SK-N-SH (cell line): Measurements from ENCODE around the gene OLAH. TPM values are rescaled to one million over a fixed set of nuclear protein-coding genes. Genes with fewer than 3 reads are reported as not detected.
A peak's percentile ranks its signal among the peaks of the same experiment; 100 is the strongest.

Source experiments
- CTCF ChIA-PET: fragments of 300-600, 350-600 bp; formaldehyde crosslinking; extraction: SDS; loops from one replicate; lab custom pipeline; 2021; lab: Yijun Ruan, JAX
- POLR2A ChIA-PET: fragments of 350-600 bp; sonication (Branson Sonifier 250); formaldehyde crosslinking; extraction: SDS; loops from one replicate; lab custom pipeline; 2020; ENCODE audit warnings: antibody characterized with exemption, inconsistent platforms; lab: Yijun Ruan, JAX
- DNase-seq: peaks from one replicate; pipeline ENCODE4 v3.0.0; 2012
- H2AFZ ChIP-seq: fragments of 200-600 bp; sonication (generic); 2 replicates; pipeline ENCODE4 v1.8.1; 2016; ENCODE audit warnings: antibody characterized with exemption, mild to moderate bottlenecking, low read depth
- H3F3A ChIP-seq: fragments of 200-600 bp; sonication (generic); replicated peaks from 2 replicates; pipeline ENCODE3; 2016; ENCODE audit warnings: antibody characterized with exemption, mild to moderate bottlenecking; ENCODE audit not compliant: insufficient read depth
- H3K27ac ChIP-seq, 2 experiments: fragments of 200-500 bp in 1 of 2; fragments of 200-600 bp in 1 of 2; sonication (Bioruptor generic) in 1 of 2; sonication (generic), shearing (Covaris generic) in 1 of 2; 2 replicates each; pipeline versions ENCODE4 v1.5.1 to v1.6.1; 2014 to 2016; ENCODE audit warnings: low read depth in 2 of 2, inconsistent platforms in 1 of 2, low read length in 1 of 2, mild to moderate bottlenecking in 1 of 2, mixed read lengths in 1 of 2
- H3K27me3 ChIP-seq: fragments of 200-600 bp; sonication (generic), shearing (Covaris generic); 2 replicates; pipeline ENCODE4 v1.6.1; 2016; ENCODE audit warnings: mixed run types; ENCODE audit not compliant: insufficient read depth
- H3K36me3 ChIP-seq, 2 experiments: fragments of 200-500 bp in 1 of 2; fragments of 200-600 bp in 1 of 2; sonication (Bioruptor generic) in 1 of 2; sonication (generic) in 1 of 2; replicated peaks in 1 of 2; 2 replicates each; pipeline versions ENCODE3 to v1.5.1; 2014 to 2016; ENCODE audit warnings: low read length in 1 of 2, mild to moderate bottlenecking in 1 of 2; ENCODE audit not compliant: insufficient read depth in 2 of 2, control insufficient read depth in 1 of 2
- H3K4me1 ChIP-seq, 2 experiments: fragments of 200-500 bp in 1 of 2; fragments of 200-600 bp in 1 of 2; sonication (Bioruptor generic) in 1 of 2; sonication (generic), shearing (Covaris generic) in 1 of 2; 2 replicates each; pipeline versions ENCODE4 v1.5.1 to v1.6.1; 2014 to 2016; ENCODE audit warnings: low read depth in 1 of 2, low read length in 1 of 2, mixed run types in 1 of 2; ENCODE audit not compliant: insufficient read depth in 2 of 2, control insufficient read depth in 1 of 2
- H3K4me2 ChIP-seq: fragments of 200-600 bp; sonication (generic), shearing (Covaris generic); 2 replicates; pipeline ENCODE4 v1.6.1; 2017; ENCODE audit warnings: mixed run types
- H3K4me3 ChIP-seq, 2 experiments: fragments of 200-500 bp in 1 of 2; fragments of 200-600 bp in 1 of 2; sonication (Bioruptor generic) in 1 of 2; sonication (generic), shearing (Covaris generic) in 1 of 2; 2 replicates each; pipeline versions ENCODE4 v1.5.1 to v1.8.1; 2014 to 2016; ENCODE audit warnings: low read depth in 2 of 2, inconsistent platforms in 1 of 2, low read length in 1 of 2, mild to moderate bottlenecking in 1 of 2, mixed read lengths in 1 of 2, moderate library complexity in 1 of 2
- H3K79me2 ChIP-seq: fragments of 200-600 bp; sonication (generic); 2 replicates; pipeline ENCODE4 v1.8.1; 2017; ENCODE audit warnings: mild to moderate bottlenecking; ENCODE audit not compliant: insufficient read depth
- H3K9ac ChIP-seq: fragments of 200-600 bp; sonication (generic); 2 replicates; pipeline ENCODE4 v1.6.1; 2017; ENCODE audit warnings: mixed run types
- H3K9me2 ChIP-seq: fragments of 200-600 bp; sonication (generic); 2 replicates; pipeline ENCODE4 v1.6.1; 2017; ENCODE audit warnings: mixed run types
- H3K9me3 ChIP-seq: fragments of 200-600 bp; sonication (generic); 2 replicates; pipeline ENCODE4 v1.6.1; 2017; ENCODE audit warnings: mixed run types, mild to moderate bottlenecking, moderate library complexity
- H4K20me1 ChIP-seq: fragments of 200-600 bp; sonication (generic); 2 replicates; pipeline ENCODE4 v1.6.1; 2017; ENCODE audit warnings: mild to moderate bottlenecking, mixed run types; ENCODE audit not compliant: insufficient read depth
- ELF1 ChIP-seq: IDR thresholded peaks from 2 replicates; pipeline ENCODE4 v1.4.0; 2012
- EZH2phosphoT487 ChIP-seq: fragments of 200-600 bp; sonication (generic); IDR thresholded peaks from 2 replicates; pipeline ENCODE4 v1.6.1; 2017; ENCODE audit warnings: low read depth, mixed run types, mild to moderate bottlenecking, antibody characterized with exemption, moderate library complexity, borderline replicate concordance
- MXI1 ChIP-seq: IDR thresholded peaks from 2 replicates; pipeline ENCODE4 v1.6.1; 2012; ENCODE audit warnings: mild to moderate bottlenecking, low read depth, low read length, improper control_type of control experiment
- POLR2AphosphoS5 ChIP-seq: IDR thresholded peaks from 2 replicates; pipeline ENCODE4 v1.6.1; 2012; ENCODE audit warnings: low read depth, low read length
- RFX5 ChIP-seq: IDR thresholded peaks from 2 replicates; pipeline ENCODE4 v1.6.1; 2012; ENCODE audit warnings: mild to moderate bottlenecking, improper control_type of control experiment, low read length
- SIN3A ChIP-seq: IDR thresholded peaks from 2 replicates; pipeline ENCODE4 v1.6.1; 2012; ENCODE audit warnings: low read depth, mild to moderate bottlenecking, low read length, moderate library complexity, borderline replicate concordance
- TAF1 ChIP-seq: IDR thresholded peaks from 2 replicates; pipeline ENCODE4 v1.6.1; 2012; ENCODE audit warnings: low read depth, mild to moderate bottlenecking, low read length, moderate library complexity, borderline replicate concordance
- WGBS: methylation state at CpG from one replicate; pipeline ENCODE4 v1.1.6; 2017; ENCODE audit warnings: low lambda C conversion rate; 5-methylcytosine and 5-hydroxymethylcytosine counted together
- polyA plus RNA-seq, 3 experiments: library from polyadenylated mRNA; depleted of rRNA; stranded (reverse); fragments of >200 nt; gene quantifications; 2 replicates each; pipeline ENCODE4 v1.2.3, GENCODE V29; 2012
- TF ChIP-seq, protein P1 (sequence below): IDR thresholded peaks from 2 replicates; pipeline ENCODE4 v1.4.0; 2012; ENCODE audit warnings: low read depth
- TF ChIP-seq, protein P2 (sequence below): fragments of 150-350 bp; IDR thresholded peaks from 2 replicates; pipeline ENCODE4 v1.6.1; 2017; ENCODE audit warnings: antibody characterized with exemption, low read length, low read depth, borderline replicate concordance
- TF ChIP-seq, protein P3 (sequence below): IDR thresholded peaks from 2 replicates; pipeline ENCODE4 v1.6.1; 2012; ENCODE audit warnings: mild to moderate bottlenecking, low read depth, low read length, moderate library complexity
- TF ChIP-seq, protein P4 (sequence below): fragments of 200-600 bp; sonication (generic); IDR thresholded peaks from 2 replicates; pipeline ENCODE4 v1.6.1; 2017; ENCODE audit warnings: antibody characterized with exemption, mild to moderate bottlenecking, moderate library complexity
- TF ChIP-seq, protein P5 (sequence below): fragments of 150-350 bp; IDR thresholded peaks from 2 replicates; pipeline ENCODE4 v1.6.1; 2016; ENCODE audit warnings: mild to moderate bottlenecking, low read depth, low read length

OLAH gene
- polyA plus RNA-seq, 1 of the 3 experiments (the other 2 are of a cell fraction): not detected

DNA sequence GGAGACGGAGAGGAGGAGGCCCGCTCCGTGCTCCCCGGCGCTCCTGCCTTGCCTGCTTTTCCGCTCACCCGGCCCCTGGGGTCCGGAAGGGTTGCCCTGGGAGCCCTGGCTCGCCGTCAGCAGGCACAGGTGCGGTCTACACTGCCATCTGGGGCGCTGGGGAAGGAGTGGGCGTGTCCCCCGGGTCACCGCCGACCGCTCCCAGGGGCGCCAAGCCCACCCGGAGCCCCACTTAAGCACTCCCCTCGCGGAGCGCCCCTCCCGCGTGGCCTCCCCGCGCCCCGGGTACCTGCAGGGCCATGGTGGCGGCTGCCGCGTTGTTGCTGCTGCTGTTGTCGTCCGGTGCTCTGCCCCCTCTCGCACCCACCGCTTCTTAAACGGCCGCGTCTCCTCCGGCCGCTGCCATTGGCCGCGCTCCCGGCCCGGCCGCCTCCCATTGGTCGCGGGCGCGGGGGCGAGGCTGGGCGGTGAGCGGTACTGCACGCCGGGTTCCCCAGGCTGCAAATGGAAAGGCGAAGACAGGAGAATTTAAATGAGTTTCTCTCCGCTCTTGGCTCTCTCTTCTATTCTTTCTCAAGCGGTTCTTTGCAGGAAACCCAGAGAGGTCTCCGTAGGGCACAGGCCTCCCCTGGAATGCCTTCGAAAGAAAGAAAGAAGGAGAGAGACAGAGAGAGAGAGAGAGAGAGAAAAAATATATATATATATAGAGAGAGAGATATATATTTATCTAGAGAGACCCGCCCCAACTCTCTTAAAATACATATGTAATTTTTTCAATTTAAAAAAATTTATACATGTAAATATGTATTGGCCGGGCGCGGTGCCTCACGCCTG lies 44.9 kb downstream of the OLAH start, which contains the start of gene ACBD7:
TSS of gene ACBD7 (minus strand) at position 349 of the 834 bp plus-strand sequence. CDS start at position 301, 48 bp downstream.
- Histone ChIP-seq H2AFZ (peak within 1 kb of the TSS; percentile 76), H3K9ac (peak within 1 kb of the TSS; percentile 30; the same call in 1 of the 2 replicates), H3K4me2 (peak within 1 kb of the TSS; percentile 97), H3K9me3 (no peaks in the 10 kb centered on the region), H4K20me1 (no peaks in the 10 kb centered on the region), H3K79me2 (no peaks in the 10 kb centered on the region), H3K4me1 (no peaks in the 10 kb centered on the region; a peak in 2 of 4 replicates), H3K36me3 (no peaks in the 10 kb centered on the region), H3F3A (no peaks in the 10 kb centered on the region), H3K9me2 (no peaks in the 10 kb centered on the region), H3K4me3 (peak within 1 kb of the TSS; percentile 69 to 79), H3K27ac (no peak within 1 kb of the TSS), H3K27me3 (no peaks in the 10 kb centered on the region)
- ChIA-PET POLR2A (no interaction called here), CTCF (no interaction called here)
- WGBS: 3% methylated on average over 36 of the region's 63 CpGs
- peak; percentile 92 for TF ChIP-seq MXI1
- TF ChIP-seq, protein P1, sequence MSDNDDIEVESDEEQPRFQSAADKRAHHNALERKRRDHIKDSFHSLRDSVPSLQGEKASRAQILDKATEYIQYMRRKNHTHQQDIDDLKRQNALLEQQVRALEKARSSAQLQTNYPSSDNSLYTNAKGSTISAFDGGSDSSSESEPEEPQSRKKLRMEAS: peak; percentile 93
- TF ChIP-seq, protein P2, sequence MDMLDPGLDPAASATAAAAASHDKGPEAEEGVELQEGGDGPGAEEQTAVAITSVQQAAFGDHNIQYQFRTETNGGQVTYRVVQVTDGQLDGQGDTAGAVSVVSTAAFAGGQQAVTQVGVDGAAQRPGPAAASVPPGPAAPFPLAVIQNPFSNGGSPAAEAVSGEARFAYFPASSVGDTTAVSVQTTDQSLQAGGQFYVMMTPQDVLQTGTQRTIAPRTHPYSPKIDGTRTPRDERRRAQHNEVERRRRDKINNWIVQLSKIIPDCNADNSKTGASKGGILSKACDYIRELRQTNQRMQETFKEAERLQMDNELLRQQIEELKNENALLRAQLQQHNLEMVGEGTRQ: no peak
- 0 out of 2 replicates have a peak, but pooled peaks have one; percentile 31 for TF ChIP-seq POLR2AphosphoS5
- TF ChIP-seq, protein P3, sequence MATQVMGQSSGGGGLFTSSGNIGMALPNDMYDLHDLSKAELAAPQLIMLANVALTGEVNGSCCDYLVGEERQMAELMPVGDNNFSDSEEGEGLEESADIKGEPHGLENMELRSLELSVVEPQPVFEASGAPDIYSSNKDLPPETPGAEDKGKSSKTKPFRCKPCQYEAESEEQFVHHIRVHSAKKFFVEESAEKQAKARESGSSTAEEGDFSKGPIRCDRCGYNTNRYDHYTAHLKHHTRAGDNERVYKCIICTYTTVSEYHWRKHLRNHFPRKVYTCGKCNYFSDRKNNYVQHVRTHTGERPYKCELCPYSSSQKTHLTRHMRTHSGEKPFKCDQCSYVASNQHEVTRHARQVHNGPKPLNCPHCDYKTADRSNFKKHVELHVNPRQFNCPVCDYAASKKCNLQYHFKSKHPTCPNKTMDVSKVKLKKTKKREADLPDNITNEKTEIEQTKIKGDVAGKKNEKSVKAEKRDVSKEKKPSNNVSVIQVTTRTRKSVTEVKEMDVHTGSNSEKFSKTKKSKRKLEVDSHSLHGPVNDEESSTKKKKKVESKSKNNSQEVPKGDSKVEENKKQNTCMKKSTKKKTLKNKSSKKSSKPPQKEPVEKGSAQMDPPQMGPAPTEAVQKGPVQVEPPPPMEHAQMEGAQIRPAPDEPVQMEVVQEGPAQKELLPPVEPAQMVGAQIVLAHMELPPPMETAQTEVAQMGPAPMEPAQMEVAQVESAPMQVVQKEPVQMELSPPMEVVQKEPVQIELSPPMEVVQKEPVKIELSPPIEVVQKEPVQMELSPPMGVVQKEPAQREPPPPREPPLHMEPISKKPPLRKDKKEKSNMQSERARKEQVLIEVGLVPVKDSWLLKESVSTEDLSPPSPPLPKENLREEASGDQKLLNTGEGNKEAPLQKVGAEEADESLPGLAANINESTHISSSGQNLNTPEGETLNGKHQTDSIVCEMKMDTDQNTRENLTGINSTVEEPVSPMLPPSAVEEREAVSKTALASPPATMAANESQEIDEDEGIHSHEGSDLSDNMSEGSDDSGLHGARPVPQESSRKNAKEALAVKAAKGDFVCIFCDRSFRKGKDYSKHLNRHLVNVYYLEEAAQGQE: no peak
- peak; percentile 19; the same call in 1 of the 2 replicates for TF ChIP-seq SIN3A
- TF ChIP-seq, protein P4, sequence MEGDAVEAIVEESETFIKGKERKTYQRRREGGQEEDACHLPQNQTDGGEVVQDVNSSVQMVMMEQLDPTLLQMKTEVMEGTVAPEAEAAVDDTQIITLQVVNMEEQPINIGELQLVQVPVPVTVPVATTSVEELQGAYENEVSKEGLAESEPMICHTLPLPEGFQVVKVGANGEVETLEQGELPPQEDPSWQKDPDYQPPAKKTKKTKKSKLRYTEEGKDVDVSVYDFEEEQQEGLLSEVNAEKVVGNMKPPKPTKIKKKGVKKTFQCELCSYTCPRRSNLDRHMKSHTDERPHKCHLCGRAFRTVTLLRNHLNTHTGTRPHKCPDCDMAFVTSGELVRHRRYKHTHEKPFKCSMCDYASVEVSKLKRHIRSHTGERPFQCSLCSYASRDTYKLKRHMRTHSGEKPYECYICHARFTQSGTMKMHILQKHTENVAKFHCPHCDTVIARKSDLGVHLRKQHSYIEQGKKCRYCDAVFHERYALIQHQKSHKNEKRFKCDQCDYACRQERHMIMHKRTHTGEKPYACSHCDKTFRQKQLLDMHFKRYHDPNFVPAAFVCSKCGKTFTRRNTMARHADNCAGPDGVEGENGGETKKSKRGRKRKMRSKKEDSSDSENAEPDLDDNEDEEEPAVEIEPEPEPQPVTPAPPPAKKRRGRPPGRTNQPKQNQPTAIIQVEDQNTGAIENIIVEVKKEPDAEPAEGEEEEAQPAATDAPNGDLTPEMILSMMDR: peak; percentile 24
- TF ChIP-seq ELF1: no peak
- TF ChIP-seq TAF1: no peak
- TF ChIP-seq, protein P5, sequence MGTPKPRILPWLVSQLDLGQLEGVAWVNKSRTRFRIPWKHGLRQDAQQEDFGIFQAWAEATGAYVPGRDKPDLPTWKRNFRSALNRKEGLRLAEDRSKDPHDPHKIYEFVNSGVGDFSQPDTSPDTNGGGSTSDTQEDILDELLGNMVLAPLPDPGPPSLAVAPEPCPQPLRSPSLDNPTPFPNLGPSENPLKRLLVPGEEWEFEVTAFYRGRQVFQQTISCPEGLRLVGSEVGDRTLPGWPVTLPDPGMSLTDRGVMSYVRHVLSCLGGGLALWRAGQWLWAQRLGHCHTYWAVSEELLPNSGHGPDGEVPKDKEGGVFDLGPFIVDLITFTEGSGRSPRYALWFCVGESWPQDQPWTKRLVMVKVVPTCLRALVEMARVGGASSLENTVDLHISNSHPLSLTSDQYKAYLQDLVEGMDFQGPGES: no peak
- TF ChIP-seq EZH2phosphoT487: no peak
- peak; percentile 79 for TF ChIP-seq RFX5
- DNase-seq: peak; percentile 97
